MCF 10A (cell line): Measurements from ENCODE around the gene SUMO4. TPM values are rescaled to one million over a fixed set of nuclear protein-coding genes. Genes with fewer than 3 reads are reported as not detected.
A peak's percentile ranks its signal among the peaks of the same experiment; 100 is the strongest.

Experiments
- BruUV-seq: library from RNA; stranded (reverse); fragments of 400-500 nt; replicated peaks from 2 replicates; lab custom pipeline; 2021; lab: Mats Ljungman, UMichigan
- CTCF ChIA-PET: fragments of 300-600 bp; sonication (Branson Sonifier 250); formaldehyde crosslinking; extraction: SDS; loops from one replicate; lab custom pipeline; 2021; ENCODE audit warnings: antibody characterized with exemption, inconsistent platforms; lab: Yijun Ruan, JAX
- POLR2A ChIA-PET: fragments of 300-600, 350-650 bp; sonication (Branson Sonifier 250); formaldehyde crosslinking; extraction: SDS; loops from one replicate; lab custom pipeline; 2020; ENCODE audit warnings: antibody characterized with exemption, inconsistent platforms; lab: Yijun Ruan, JAX
- DNase-seq: peaks from one replicate; pipeline ENCODE4 v3.0.0-alpha.2; 2018; ENCODE audit not compliant: unreplicated experiment
- H3K27ac Mint-ChIP-seq: one replicate; pipeline ENCODE4 v1.8.0; 2022; ENCODE audit warnings: mild to moderate bottlenecking, low read depth, mixed read lengths; ENCODE audit not compliant: unreplicated experiment
- H3K27me3 Mint-ChIP-seq: one replicate; pipeline ENCODE4 v1.8.0; 2022; ENCODE audit warnings: mixed read lengths; ENCODE audit not compliant: insufficient read depth, unreplicated experiment
- H3K36me3 Mint-ChIP-seq: one replicate; pipeline ENCODE4 v1.8.0; 2022; ENCODE audit warnings: mild to moderate bottlenecking, moderate library complexity, mixed read lengths; ENCODE audit not compliant: insufficient read depth, unreplicated experiment
- H3K4me1 Mint-ChIP-seq: one replicate; pipeline ENCODE4 v1.8.0; 2022; ENCODE audit warnings: mixed read lengths; ENCODE audit not compliant: insufficient read depth, unreplicated experiment
- H3K4me3 Mint-ChIP-seq: one replicate; pipeline ENCODE4 v1.8.0; 2022; ENCODE audit warnings: mild to moderate bottlenecking, moderate library complexity, mixed read lengths; ENCODE audit not compliant: unreplicated experiment
- H3K9me3 Mint-ChIP-seq: one replicate; pipeline ENCODE4 v1.8.0; 2022; ENCODE audit warnings: mixed read lengths; ENCODE audit not compliant: unreplicated experiment
- intact Hi-C: fragments of 100-400 bp; cut with micrococcal nuclease; formaldehyde crosslinking; loops from 2 replicates; pipeline ENCODE4 v1.14.1; 2022
- total RNA-seq: library from RNA; stranded (reverse); gene quantifications from 2 replicates; pipeline ENCODE4 v1.2.3, GENCODE V29; 2022
- TF ChIP-seq, protein P1 (sequence below): fragments of 200-600 bp; IDR thresholded peaks from one replicate; pipeline ENCODE4 v1.8.0; 2022; ENCODE audit warnings: antibody characterized with exemption, mild to moderate bottlenecking; ENCODE audit not compliant: unreplicated experiment

SUMO4 gene
- total RNA-seq, 1 experiment from 2014 or later, result 2.1 TPM

GRCh38 chr6:149422581-149422980 lies 22.5 kb downstream of the SUMO4 start:
- ChIA-PET CTCF (interaction anchor here (2.5 kb wide), 1 partner anchor 9 kb away, joined by 14 read pairs; no protein-coding TSS in a partner anchor), POLR2A (interaction anchor here (0.7 kb wide), 1 partner anchor 32 kb away, joined by 3 read pairs; no protein-coding TSS in a partner anchor)
- intact Hi-C loops, result no loop called here
- H3K36me3 Mint-ChIP-seq, result no peaks in the 10 kb centered on the region
- TF ChIP-seq, protein P1, sequence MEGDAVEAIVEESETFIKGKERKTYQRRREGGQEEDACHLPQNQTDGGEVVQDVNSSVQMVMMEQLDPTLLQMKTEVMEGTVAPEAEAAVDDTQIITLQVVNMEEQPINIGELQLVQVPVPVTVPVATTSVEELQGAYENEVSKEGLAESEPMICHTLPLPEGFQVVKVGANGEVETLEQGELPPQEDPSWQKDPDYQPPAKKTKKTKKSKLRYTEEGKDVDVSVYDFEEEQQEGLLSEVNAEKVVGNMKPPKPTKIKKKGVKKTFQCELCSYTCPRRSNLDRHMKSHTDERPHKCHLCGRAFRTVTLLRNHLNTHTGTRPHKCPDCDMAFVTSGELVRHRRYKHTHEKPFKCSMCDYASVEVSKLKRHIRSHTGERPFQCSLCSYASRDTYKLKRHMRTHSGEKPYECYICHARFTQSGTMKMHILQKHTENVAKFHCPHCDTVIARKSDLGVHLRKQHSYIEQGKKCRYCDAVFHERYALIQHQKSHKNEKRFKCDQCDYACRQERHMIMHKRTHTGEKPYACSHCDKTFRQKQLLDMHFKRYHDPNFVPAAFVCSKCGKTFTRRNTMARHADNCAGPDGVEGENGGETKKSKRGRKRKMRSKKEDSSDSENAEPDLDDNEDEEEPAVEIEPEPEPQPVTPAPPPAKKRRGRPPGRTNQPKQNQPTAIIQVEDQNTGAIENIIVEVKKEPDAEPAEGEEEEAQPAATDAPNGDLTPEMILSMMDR, result no peak
- H3K4me3 Mint-ChIP-seq, result no peak overlapping the region
- DNase-seq, result no peak
- H3K27ac Mint-ChIP-seq, result no peak overlapping the region
- H3K9me3 Mint-ChIP-seq, result no peaks in the 10 kb centered on the region
- no TSS peak for BruUV-seq
- H3K4me1 Mint-ChIP-seq, result no peaks in the 10 kb centered on the region
- no peaks in the 10 kb centered on the region for H3K27me3 Mint-ChIP-seq

- CTCF ChIA-PET, result interaction anchor here (0.6 to 1.6 kb wide), 3 partner anchors 10 to 343 kb away, joined by 3 to 9 read pairs (median 3); no protein-coding TSS in a partner anchor
- no TSS peak for BruUV-seq
- no peaks in the 10 kb centered on the region for H3K4me1 Mint-ChIP-seq
- intact Hi-C loops, result no loop called here
- no peaks in the 10 kb centered on the region for H3K27me3 Mint-ChIP-seq
- POLR2A ChIA-PET, result interaction anchor here (0.6 to 1.4 kb wide), 6 partner anchors 100 to 760 kb away, joined by 3 to 8 read pairs (median 3); no protein-coding TSS in a partner anchor
- peak overlapping the region; percentile 43 for H3K27ac Mint-ChIP-seq
- no peak for DNase-seq
- TF ChIP-seq, protein P1, result no peak
- no peak overlapping the region for H3K4me3 Mint-ChIP-seq
- no peaks in the 10 kb centered on the region for H3K9me3 Mint-ChIP-seq
- no peaks in the 10 kb centered on the region for H3K36me3 Mint-ChIP-seq
These were observed 23.9 kb downstream of the SUMO4 start for GRCh38 chr6:149423964-149424440.

DNA sequence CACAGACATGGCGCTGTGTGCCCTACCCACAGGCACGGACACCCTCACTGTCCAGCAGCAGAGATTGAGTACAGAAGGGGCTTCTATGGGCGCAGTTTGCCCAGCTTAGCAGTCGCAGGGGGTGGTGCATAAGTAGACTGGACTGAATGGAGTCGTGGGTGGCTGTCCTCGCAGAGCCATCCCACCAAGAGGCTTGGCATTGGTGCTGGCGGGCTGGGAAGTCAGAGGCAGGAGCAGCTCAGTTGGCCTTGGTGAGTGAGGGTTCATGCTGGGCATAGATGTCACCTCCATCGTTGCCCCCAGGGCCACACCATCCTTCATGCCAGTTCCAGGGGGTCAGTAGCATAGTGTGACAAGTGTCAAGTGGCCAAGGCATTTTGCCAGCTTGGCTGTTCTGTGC lies 25.2 kb downstream of the SUMO4 start:
- H3K4me1 Mint-ChIP-seq, result no peaks in the 10 kb centered on the region
- no peak overlapping the region for H3K27ac Mint-ChIP-seq
- intact Hi-C loops, result no loop called here
- TF ChIP-seq, protein P1, result no peak
- no peak overlapping the region for H3K4me3 Mint-ChIP-seq
- DNase-seq, result no peak
- no TSS peak for BruUV-seq
- no peaks in the 10 kb centered on the region for H3K27me3 Mint-ChIP-seq
- ChIA-PET POLR2A (no interaction called here), CTCF (interaction anchor here (0.5 to 1.3 kb wide), 3 partner anchors 184 to 397 kb away, joined by 3 to 6 read pairs (median 3); no protein-coding TSS in a partner anchor)
- H3K9me3 Mint-ChIP-seq, result no peaks in the 10 kb centered on the region
- H3K36me3 Mint-ChIP-seq, result no peaks in the 10 kb centered on the region

GRCh38 chr6:149425754-149426153 lies 25.7 kb downstream of the SUMO4 start:
- H3K4me3 Mint-ChIP-seq, result no peak overlapping the region
- H3K36me3 Mint-ChIP-seq, result no peaks in the 10 kb centered on the region
- DNase-seq, result no peak
- POLR2A ChIA-PET, result interaction anchor here (0.8 kb wide), 1 partner anchor 339 kb away, joined by 3 read pairs; no protein-coding TSS in a partner anchor
- TF ChIP-seq, protein P1, result no peak
- no peaks in the 10 kb centered on the region for H3K27me3 Mint-ChIP-seq
- H3K4me1 Mint-ChIP-seq, result no peaks in the 10 kb centered on the region
- no TSS peak for BruUV-seq
- no peak overlapping the region for H3K27ac Mint-ChIP-seq
- intact Hi-C loops, result no loop called here
- H3K9me3 Mint-ChIP-seq, result no peaks in the 10 kb centered on the region
- CTCF ChIA-PET, result interaction anchor here (1.0 to 1.3 kb wide), 2 partner anchors 236 to 397 kb away, joined by 3 to 6 read pairs; no protein-coding TSS in a partner anchor
